ENCODE measurements around the gene H2BK1.

DNA sequence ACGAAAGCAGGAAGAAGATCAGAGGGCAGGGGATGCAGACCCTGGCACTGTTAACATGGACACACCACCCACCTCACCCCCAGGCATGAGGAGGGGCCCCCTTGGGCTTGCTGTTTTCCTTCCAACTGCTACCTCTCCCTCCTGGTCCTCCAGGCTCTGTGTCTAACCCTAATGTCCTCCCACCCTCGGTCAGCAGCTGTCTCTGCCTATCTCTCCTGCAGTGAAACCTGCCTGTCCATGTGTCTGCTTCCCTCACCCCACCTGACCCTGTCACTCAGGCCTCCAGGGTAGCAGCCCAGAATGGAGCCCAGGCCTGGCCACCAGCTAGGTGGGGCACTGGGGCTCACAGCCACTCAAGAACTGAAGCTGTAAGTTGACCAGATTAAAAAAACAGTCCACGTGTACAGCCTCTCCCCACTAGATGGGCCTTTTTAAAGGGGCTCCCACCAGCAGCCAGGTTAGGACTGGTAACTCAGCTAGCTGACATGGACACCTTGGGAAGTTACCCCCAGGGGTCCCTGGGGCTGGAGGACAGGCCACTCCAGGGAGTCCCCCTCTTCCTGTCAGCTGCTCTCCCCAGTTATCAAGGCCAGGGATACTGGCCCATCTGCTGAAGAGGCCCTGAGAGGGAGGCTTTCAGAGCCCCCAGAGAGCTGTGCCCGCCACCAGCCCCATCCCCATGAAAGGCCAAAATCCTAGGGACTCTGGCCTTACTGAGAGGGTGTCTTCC is 36.7 kb upstream of the H2BK1 start:
- TF ChIP-seq, protein P1, sequence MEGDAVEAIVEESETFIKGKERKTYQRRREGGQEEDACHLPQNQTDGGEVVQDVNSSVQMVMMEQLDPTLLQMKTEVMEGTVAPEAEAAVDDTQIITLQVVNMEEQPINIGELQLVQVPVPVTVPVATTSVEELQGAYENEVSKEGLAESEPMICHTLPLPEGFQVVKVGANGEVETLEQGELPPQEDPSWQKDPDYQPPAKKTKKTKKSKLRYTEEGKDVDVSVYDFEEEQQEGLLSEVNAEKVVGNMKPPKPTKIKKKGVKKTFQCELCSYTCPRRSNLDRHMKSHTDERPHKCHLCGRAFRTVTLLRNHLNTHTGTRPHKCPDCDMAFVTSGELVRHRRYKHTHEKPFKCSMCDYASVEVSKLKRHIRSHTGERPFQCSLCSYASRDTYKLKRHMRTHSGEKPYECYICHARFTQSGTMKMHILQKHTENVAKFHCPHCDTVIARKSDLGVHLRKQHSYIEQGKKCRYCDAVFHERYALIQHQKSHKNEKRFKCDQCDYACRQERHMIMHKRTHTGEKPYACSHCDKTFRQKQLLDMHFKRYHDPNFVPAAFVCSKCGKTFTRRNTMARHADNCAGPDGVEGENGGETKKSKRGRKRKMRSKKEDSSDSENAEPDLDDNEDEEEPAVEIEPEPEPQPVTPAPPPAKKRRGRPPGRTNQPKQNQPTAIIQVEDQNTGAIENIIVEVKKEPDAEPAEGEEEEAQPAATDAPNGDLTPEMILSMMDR (IDR thresholded peaks at IDR 0.05): no peak
- no peak for TF ChIP-seq POLR2A (IDR thresholded peaks at IDR 0.05)

Measured in vagina (tissue), 2 donors.